AG09319 (cell line): ENCODE measurements around the gene ARSK.
A peak's percentile ranks its signal among the peaks of the same experiment; 100 is the strongest.

Experiments
- DNase-seq: peaks from one replicate; pipeline ENCODE4 v3.0.0-alpha.2; 2010; ENCODE audit warnings: low read depth; ENCODE audit errors: extremely low read depth
- TF ChIP-seq, protein P1 (sequence below): IDR thresholded peaks from 2 replicates; pipeline ENCODE4 v1.5.1; 2011; ENCODE audit warnings: low read depth, mild to moderate bottlenecking, inconsistent platforms, low read length, moderate library complexity

The ARSK gene, protein sequence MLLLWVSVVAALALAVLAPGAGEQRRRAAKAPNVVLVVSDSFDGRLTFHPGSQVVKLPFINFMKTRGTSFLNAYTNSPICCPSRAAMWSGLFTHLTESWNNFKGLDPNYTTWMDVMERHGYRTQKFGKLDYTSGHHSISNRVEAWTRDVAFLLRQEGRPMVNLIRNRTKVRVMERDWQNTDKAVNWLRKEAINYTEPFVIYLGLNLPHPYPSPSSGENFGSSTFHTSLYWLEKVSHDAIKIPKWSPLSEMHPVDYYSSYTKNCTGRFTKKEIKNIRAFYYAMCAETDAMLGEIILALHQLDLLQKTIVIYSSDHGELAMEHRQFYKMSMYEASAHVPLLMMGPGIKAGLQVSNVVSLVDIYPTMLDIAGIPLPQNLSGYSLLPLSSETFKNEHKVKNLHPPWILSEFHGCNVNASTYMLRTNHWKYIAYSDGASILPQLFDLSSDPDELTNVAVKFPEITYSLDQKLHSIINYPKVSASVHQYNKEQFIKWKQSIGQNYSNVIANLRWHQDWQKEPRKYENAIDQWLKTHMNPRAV

DNA sequence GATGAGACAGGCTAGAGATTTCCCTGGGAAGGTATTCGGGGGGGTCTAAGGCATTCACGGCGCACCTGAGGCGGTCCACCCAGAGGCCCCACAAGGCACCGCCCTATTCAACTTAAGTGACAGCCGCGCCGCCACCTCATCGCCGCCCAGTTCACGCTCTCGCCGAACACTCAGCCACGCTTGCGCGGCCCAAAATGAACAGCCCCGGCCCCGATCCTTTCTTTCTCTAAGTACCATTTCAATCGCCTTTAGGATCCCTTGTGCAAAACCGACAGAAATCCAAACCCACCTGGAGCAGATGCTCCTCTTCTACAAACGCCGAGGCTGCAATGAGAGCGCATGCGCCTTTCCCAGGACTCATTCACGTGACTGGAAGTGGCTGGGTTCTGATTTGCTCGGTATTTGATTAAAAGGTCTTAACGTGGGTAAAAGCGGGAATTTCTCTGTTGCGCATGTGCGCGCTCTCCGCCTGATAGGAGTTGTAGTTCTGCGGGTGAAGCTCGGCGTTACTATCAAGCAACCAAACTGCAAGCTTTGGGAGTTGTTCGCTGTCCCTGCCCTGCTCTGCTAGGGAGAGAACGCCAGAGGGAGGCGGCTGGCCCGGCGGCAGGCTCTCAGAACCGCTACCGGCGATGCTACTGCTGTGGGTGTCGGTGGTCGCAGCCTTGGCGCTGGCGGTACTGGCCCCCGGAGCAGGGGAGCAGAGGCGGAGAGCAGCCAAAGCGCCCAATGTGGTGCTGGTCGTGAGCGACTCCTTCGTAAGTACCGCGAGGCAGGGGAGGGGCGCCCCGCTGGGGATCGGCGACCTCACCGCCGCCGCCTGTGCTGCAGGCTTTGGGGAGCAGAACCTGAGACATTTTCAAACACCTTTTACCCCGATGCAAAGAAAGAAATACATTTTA, at the start of gene ARSK, which contains the start of gene SKIC3:
TSS of gene ARSK (plus strand) at position 455 of the 902 bp plus-strand sequence. CDS start at position 633, 178 bp downstream.
TSS of gene SKIC3 (minus strand) at position 331 of the 902 bp plus-strand sequence. CDS start 7,827 bp downstream, outside the sequence.
- peak; percentile 99 for DNase-seq
- TF ChIP-seq, protein P1, sequence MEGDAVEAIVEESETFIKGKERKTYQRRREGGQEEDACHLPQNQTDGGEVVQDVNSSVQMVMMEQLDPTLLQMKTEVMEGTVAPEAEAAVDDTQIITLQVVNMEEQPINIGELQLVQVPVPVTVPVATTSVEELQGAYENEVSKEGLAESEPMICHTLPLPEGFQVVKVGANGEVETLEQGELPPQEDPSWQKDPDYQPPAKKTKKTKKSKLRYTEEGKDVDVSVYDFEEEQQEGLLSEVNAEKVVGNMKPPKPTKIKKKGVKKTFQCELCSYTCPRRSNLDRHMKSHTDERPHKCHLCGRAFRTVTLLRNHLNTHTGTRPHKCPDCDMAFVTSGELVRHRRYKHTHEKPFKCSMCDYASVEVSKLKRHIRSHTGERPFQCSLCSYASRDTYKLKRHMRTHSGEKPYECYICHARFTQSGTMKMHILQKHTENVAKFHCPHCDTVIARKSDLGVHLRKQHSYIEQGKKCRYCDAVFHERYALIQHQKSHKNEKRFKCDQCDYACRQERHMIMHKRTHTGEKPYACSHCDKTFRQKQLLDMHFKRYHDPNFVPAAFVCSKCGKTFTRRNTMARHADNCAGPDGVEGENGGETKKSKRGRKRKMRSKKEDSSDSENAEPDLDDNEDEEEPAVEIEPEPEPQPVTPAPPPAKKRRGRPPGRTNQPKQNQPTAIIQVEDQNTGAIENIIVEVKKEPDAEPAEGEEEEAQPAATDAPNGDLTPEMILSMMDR: peak; percentile 58

DNA sequence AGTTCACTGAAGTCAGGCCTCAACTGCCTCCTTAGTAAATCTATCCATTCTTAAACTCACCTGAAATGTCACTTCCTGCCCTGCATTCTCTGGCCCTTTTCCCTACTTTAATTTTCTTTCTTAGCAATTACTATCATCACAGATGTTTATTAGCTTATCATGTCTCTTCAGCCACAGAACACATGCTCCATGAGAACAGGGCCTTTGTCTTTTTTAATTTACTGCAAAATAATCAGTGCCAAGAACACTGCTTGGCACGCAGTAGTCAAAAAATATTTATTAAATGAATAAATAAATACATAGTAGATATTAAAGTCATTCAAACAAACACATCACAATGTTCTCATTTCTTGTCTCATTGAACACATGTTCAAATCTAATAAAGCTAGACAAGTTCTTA, 46.4 kb upstream of the ARSK start:
- TF ChIP-seq, protein P1: no peak
- DNase-seq: no peak

DNA sequence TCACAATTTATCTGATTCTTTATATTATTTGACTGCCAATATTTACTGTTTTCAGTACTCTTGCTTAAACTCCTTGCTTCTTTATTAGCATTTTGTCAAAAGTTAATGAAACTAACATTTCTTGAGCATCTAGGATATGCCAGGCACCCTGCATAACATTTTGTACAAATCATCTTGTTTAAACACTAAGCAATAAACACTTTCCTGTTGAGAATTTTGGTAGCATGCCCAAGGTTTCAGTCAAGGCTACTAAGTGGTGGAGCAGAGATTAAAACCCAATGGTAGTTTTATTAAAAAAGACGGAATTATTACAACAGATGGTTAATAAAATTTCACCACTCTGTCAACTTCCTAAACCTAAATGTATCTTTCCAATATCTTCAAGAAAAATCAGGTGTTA, 43.3 kb upstream of the ARSK start:
- DNase-seq: no peak
- TF ChIP-seq, protein P1: no peak

DNA sequence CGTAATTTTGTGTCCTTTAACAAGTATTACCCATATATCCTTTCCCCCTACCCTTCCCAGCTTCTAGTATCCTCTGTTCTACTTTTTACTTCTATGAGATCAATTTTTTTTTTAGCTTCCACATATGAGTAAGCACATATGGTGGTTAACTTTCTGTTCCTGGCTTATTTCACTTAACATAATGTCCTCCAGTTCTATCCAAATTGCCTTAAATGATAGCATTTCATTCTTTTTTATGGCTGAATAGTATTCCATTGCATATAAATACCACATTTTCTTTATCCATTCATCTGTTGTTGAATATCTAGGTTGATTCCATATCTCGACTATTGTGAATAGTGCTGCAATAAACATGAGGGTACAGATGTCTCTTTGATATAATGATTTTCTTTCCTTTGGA, 36.5 kb upstream of the ARSK start:
- TF ChIP-seq, protein P1: no peak
- DNase-seq: no peak

DNA sequence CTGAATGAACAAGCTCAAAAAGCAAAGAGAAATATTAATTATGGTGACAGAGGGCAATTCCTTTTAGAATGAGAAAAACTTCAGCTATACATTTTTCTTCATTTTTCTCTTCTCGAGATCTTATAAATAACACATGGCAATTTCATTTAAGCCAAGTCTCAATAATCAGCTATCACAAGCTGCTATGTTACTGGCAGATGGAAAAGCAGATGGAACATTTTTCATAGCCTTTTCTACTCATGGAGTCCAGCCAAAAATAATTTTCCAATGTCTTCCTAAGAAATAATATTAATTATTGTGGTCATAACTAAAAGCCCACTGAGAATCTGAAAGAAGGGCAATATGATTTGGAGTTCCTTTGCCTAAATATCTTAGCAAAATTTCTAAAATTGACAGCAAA, 35.8 kb upstream of the ARSK start:
- TF ChIP-seq, protein P1: no peak
- DNase-seq: no peak

DNA sequence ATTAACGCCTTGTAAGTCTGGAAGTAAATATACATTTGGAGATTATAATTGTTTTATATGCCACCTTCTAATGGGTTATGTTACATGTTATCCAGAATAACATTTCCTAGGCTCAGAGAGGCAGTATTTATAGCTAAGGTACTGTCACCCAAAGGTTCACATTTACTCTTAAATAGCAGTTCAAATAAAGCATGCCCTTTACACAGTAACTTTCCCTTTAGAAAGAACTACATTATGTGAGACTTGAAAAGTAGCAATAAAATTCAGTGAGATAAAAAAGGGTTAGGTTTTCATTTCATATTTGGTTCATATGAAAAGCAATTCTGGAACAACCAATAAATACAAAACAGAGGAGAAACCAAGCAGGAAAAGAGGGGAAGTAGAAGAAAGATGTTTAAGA, 35.2 kb upstream of the ARSK start:
- TF ChIP-seq, protein P1: no peak
- no peak for DNase-seq
